ENCODE results near the gene DSCAML1. TPM values are rescaled to one million over a fixed set of nuclear protein-coding genes. Genes with fewer than 3 reads are reported as not detected.
A peak's percentile ranks its signal among the peaks of the same experiment; 100 is the strongest.

Gene DSCAML1
- total RNA-seq, 1 donor from 2014 or later, result 0.09 TPM

GRCh38 chr11:117513666-117514065 lies 283.4 kb downstream of the DSCAML1 start:
- Mint-ChIP-seq H3K4me1 (peaks cover 57% of the 10 kb centered on the region), H3K36me3 (ENCODE audit: low read depth) (no peaks in the 10 kb centered on the region), H3K27ac (ENCODE audit: unreplicated experiment) (no peak overlapping the region), H3K9me3 (no peaks in the 10 kb centered on the region), H3K4me3 (no peak overlapping the region), H3K27me3 (ENCODE audit: low read depth) (no peaks in the 10 kb centered on the region)
- no peak for TF ChIP-seq CTCF (conservative IDR thresholded peaks at IDR 0.05)
- DNase-seq (ENCODE audit: low read depth, low spot score), result no peak

- Mint-ChIP-seq H3K36me3 (ENCODE audit: low read depth) (no peaks in the 10 kb centered on the region), H3K4me3 (peak overlapping the region; percentile 67), H3K27me3 (ENCODE audit: low read depth) (no peaks in the 10 kb centered on the region), H3K27ac (ENCODE audit: unreplicated experiment) (peak overlapping the region; percentile 83), H3K4me1 (peaks cover 51% of the 10 kb centered on the region), H3K9me3 (no peaks in the 10 kb centered on the region)
- TF ChIP-seq CTCF (conservative IDR thresholded peaks at IDR 0.05), result no peak
- no peak for DNase-seq (ENCODE audit: low read depth, low spot score)
Observed at GRCh38 chr11:117511931-117512539, 285.0 kb downstream of the DSCAML1 start.

- Mint-ChIP-seq H3K4me1 (peaks cover 48% of the 10 kb centered on the region), H3K27ac (ENCODE audit: unreplicated experiment) (peak overlapping the region; percentile 83), H3K27me3 (ENCODE audit: low read depth) (no peaks in the 10 kb centered on the region), H3K36me3 (ENCODE audit: low read depth) (no peaks in the 10 kb centered on the region), H3K4me3 (peak overlapping the region; percentile 67), H3K9me3 (no peaks in the 10 kb centered on the region)
- no peak for DNase-seq (ENCODE audit: low read depth, low spot score)
- TF ChIP-seq CTCF (conservative IDR thresholded peaks at IDR 0.05), result no peak
Observed at GRCh38 chr11:117511483-117511930, 285.5 kb downstream of the DSCAML1 start.

DNA sequence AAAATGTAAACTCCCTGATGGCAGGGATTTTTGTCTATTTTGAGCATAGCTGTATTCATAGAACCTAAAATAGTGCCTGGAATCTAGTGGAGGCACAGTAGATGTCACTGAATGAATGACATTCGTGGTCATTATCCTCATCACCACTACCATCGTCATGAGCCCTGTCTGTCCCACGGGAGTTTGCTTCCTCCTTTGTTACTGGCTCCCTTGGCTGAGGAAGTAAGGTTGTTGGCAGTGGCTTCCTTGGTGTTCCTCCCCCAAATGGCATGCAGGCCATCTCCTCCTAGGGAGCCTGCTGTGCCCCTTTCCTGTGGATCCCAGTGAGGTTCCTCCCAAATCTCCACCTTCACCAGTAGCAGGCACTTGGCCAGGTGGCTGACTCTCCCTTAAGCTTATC lies 286.4 kb downstream of the DSCAML1 start:
- no peak for DNase-seq (ENCODE audit: low read depth, low spot score)
- H3K27me3 Mint-ChIP-seq (ENCODE audit: low read depth), result no peaks in the 10 kb centered on the region
- no peak for TF ChIP-seq CTCF (conservative IDR thresholded peaks at IDR 0.05)
- H3K9me3 Mint-ChIP-seq, result no peaks in the 10 kb centered on the region
- no peaks in the 10 kb centered on the region for H3K36me3 Mint-ChIP-seq (ENCODE audit: low read depth)
- H3K27ac Mint-ChIP-seq (ENCODE audit: unreplicated experiment), result peak overlapping the region; percentile 35
- H3K4me1 Mint-ChIP-seq, result peaks cover 48% of the 10 kb centered on the region
- no peak overlapping the region for H3K4me3 Mint-ChIP-seq

DNA sequence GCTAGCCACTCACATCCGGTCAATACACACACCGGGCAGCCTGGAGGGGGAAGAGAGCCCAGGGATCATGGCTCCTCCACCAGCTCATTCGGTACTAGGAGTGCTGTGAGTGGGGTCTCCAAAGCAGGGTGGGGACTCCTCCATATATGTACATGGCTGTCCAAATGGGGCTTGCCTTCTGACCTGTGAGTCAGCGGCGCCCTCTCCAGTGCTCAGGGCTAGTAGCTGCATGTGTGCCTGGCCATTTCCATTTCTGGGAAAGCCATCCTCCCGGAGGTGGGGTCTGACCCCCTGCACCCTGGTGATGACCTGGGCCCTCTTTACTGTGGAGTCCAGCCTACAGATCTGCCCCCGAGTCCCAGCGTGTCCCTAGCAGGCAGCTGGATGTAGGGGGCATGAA lies 287.5 kb downstream of the DSCAML1 start:
- no peaks in the 10 kb centered on the region for H3K9me3 Mint-ChIP-seq
- H3K4me1 Mint-ChIP-seq, result peaks cover 48% of the 10 kb centered on the region
- TF ChIP-seq CTCF (conservative IDR thresholded peaks at IDR 0.05), result no peak
- no peaks in the 10 kb centered on the region for H3K27me3 Mint-ChIP-seq (ENCODE audit: low read depth)
- H3K27ac Mint-ChIP-seq (ENCODE audit: unreplicated experiment), result no peak overlapping the region
- no peaks in the 10 kb centered on the region for H3K36me3 Mint-ChIP-seq (ENCODE audit: low read depth)
- DNase-seq (ENCODE audit: low read depth, low spot score), result no peak
- H3K4me3 Mint-ChIP-seq, result no peak overlapping the region

All from neural crest cell (in vitro differentiated cells).